ENCODE results near the gene PALB2.
"Not testable (repeated sequence)": the region's sequence is repeated elsewhere in the genome, so short reads cannot be mapped to it uniquely, and the experiment has no call there.

Gene PALB2

GRCh38 chr16:23587726-23588125 is 53.4 kb downstream of the PALB2 start:
- Histone ChIP-seq H3K4me1 (ENCODE audit: low read length) (no peaks in the 10 kb centered on the region), H3K27ac (ENCODE audit: low read length) (no peak overlapping the region), H3K27me3 (ENCODE audit: low read depth, low read length) (no peaks in the 10 kb centered on the region), H3K9me3 (ENCODE audit: insufficient read depth, low read length) (no peaks in the 10 kb centered on the region), H4K20me1 (ENCODE audit: insufficient read depth, low read length) (peaks cover 19% of the 10 kb centered on the region), H3K36me3 (replicated peaks; ENCODE audit: low read depth, low read length) (peaks cover 44% of the 10 kb centered on the region), H2AFZ (ENCODE audit: low read depth, low read length) (no peak overlapping the region), H3K9ac (ENCODE audit: low read length) (no peak overlapping the region), H3K4me2 (ENCODE audit: low read length) (no peak overlapping the region), H3K4me3 (ENCODE audit: low read length) (no peak overlapping the region), H3K79me2 (ENCODE audit: low read length) (peaks cover 60% of the 10 kb centered on the region)
- no peak for TF ChIP-seq EZH2phosphoT487 (IDR thresholded peaks at IDR 0.05; ENCODE audit: low read depth)
- no peak for TF ChIP-seq CTCF (IDR thresholded peaks at IDR 0.05; ENCODE audit: low read depth, low read length)

- Histone ChIP-seq H4K20me1 (ENCODE audit: insufficient read depth, low read length) (peaks cover 4% of the 10 kb centered on the region; the same call in 1 of the 2 replicates), H3K79me2 (ENCODE audit: low read length) (peaks cover 28% of the 10 kb centered on the region), H3K9ac (ENCODE audit: low read length) (no peak overlapping the region), H3K27ac (ENCODE audit: low read length) (no peak overlapping the region), H3K4me1 (ENCODE audit: low read length) (no peaks in the 10 kb centered on the region), H3K4me3 (ENCODE audit: low read length) (no peak overlapping the region), H3K27me3 (ENCODE audit: low read depth, low read length) (no peaks in the 10 kb centered on the region), H2AFZ (ENCODE audit: low read depth, low read length) (no peak overlapping the region), H3K4me2 (ENCODE audit: low read length) (no peak overlapping the region), H3K9me3 (ENCODE audit: insufficient read depth, low read length) (no peaks in the 10 kb centered on the region), H3K36me3 (replicated peaks; ENCODE audit: low read depth, low read length) (peaks cover 38% of the 10 kb centered on the region)
- no peak for TF ChIP-seq EZH2phosphoT487 (IDR thresholded peaks at IDR 0.05; ENCODE audit: low read depth)
- no peak for TF ChIP-seq CTCF (IDR thresholded peaks at IDR 0.05; ENCODE audit: low read depth, low read length)
Observed at GRCh38 chr16:23584186-23585076, 56.7 kb downstream of the PALB2 start.

GRCh38 chr16:23583271-23583670 is 57.8 kb downstream of the PALB2 start:
- Histone ChIP-seq H3K79me2 (ENCODE audit: low read length) (peaks cover 17% of the 10 kb centered on the region), H3K36me3 (replicated peaks; ENCODE audit: low read depth, low read length) (peaks cover 46% of the 10 kb centered on the region)
- H3K9me3 ChIP-seq (ENCODE audit: insufficient read depth, low read length); H4K20me1 ChIP-seq (ENCODE audit: insufficient read depth, low read length); H3K4me3 ChIP-seq (ENCODE audit: low read length); H3K4me2 ChIP-seq (ENCODE audit: low read length); H3K4me1 ChIP-seq (ENCODE audit: low read length); H3K9ac ChIP-seq (ENCODE audit: low read length); H3K27ac ChIP-seq (ENCODE audit: low read length); H2AFZ ChIP-seq (ENCODE audit: low read depth, low read length); H3K27me3 ChIP-seq (ENCODE audit: low read depth, low read length): not testable (repeated sequence)

- no peak for TF ChIP-seq EZH2phosphoT487 (IDR thresholded peaks at IDR 0.05; ENCODE audit: low read depth)
- TF ChIP-seq CTCF (IDR thresholded peaks at IDR 0.05; ENCODE audit: low read depth, low read length) = no peak
- H3K79me2 ChIP-seq (ENCODE audit: low read length) = peaks cover 4% of the 10 kb centered on the region; the same call in 1 of the 2 replicates
- H2AFZ ChIP-seq (ENCODE audit: low read depth, low read length) = no peak overlapping the region
- H4K20me1 ChIP-seq (ENCODE audit: insufficient read depth, low read length) = no peaks in the 10 kb centered on the region
- H3K36me3 ChIP-seq (replicated peaks; ENCODE audit: low read depth, low read length) = peaks cover 41% of the 10 kb centered on the region
- H3K9me3 ChIP-seq (ENCODE audit: insufficient read depth, low read length) = no peaks in the 10 kb centered on the region
- H3K27ac ChIP-seq (ENCODE audit: low read length) = no peak overlapping the region
- no peaks in the 10 kb centered on the region for H3K4me1 ChIP-seq (ENCODE audit: low read length)
- H3K27me3 ChIP-seq (ENCODE audit: low read depth, low read length) = no peaks in the 10 kb centered on the region
- H3K9ac ChIP-seq (ENCODE audit: low read length) = no peak overlapping the region
- no peak overlapping the region for H3K4me2 ChIP-seq (ENCODE audit: low read length)
- H3K4me3 ChIP-seq (ENCODE audit: low read length) = no peak overlapping the region
Observed at GRCh38 chr16:23581764-23582163, 59.3 kb downstream of the PALB2 start.

Measured in OCI-LY3 (cell line).